Measurements from ENCODE around the gene MTCL1.

The MTCL1 gene

DNA sequence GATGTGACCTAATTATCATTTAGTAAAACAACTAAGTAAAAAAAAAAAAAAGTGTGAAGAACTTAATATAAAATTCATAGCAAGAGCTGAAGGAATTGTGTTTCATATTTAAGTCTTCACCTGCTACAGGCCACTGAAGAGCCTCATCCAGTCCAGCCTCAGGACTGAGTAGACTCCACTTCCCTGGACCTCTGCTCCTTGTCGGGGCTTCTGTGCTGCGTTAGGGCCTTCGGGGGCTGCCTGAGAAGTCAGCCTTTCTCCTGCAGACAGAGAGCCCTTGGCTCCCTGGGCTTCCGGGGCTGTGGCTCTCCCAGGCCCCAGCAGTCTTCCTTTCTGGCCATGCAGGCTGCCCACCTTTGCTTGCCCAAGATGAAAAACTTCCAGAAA lies 95.5 kb downstream of the MTCL1 start:
- peak overlapping the region; percentile 76 for H2BK120ac ChIP-seq (ENCODE audit: low read depth, low read length)
- peak overlapping the region; percentile 30 for H2BK5ac ChIP-seq (ENCODE audit: low read length)
- H2AK5ac ChIP-seq (ENCODE audit: low read length), result no peak overlapping the region
- peaks cover 18% of the 10 kb centered on the region for H3K4me1 ChIP-seq (ENCODE audit: control insufficient read depth, low read depth, low read length)
- no peaks in the 10 kb centered on the region for H3K36me3 ChIP-seq (ENCODE audit: control insufficient read depth, insufficient read depth, low read length)
- no peaks in the 10 kb centered on the region for H3K79me1 ChIP-seq (ENCODE audit: low read length)
- H4K5ac ChIP-seq (ENCODE audit: low read length), result no peak overlapping the region
- H2BK15ac ChIP-seq (replicated peaks; ENCODE audit: low read depth), result no peak overlapping the region
- no peak overlapping the region for H3K23ac ChIP-seq (ENCODE audit: low read length)
- peak overlapping the region; percentile 77 for H3K4ac ChIP-seq (ENCODE audit: low read depth, low read length)
- H3K9ac ChIP-seq (ENCODE audit: low read length), result peak overlapping the region; percentile 18
- H3K18ac ChIP-seq (ENCODE audit: low read length), result peak overlapping the region; percentile 25
- WGBS (ENCODE audit: extremely low coverage, insufficient coverage, low lambda C conversion rate), result no CpG with 5 or more reads among the region's 4 CpGs
- H3K4me3 ChIP-seq (ENCODE audit: low read length), result no peak overlapping the region
- H3K79me2 ChIP-seq (ENCODE audit: control insufficient read depth, insufficient read depth, low read length), result no peaks in the 10 kb centered on the region
- H3K27me3 ChIP-seq (ENCODE audit: insufficient read depth, low read length, poor library complexity), result no peaks in the 10 kb centered on the region
- no peak overlapping the region for H3K4me2 ChIP-seq (ENCODE audit: low read length)
- H3K56ac ChIP-seq (ENCODE audit: low read length), result peak overlapping the region; percentile 34
- peak overlapping the region; percentile 86 for H3K27ac ChIP-seq (ENCODE audit: low read depth, low read length)
- DNase-seq, result no peak
- no peak overlapping the region for H4K8ac ChIP-seq (ENCODE audit: low read depth, low read length)

GRCh38 chr18:8801263-8801901 lies 96.0 kb downstream of the MTCL1 start:
- H4K8ac ChIP-seq (ENCODE audit: low read depth, low read length), result no peak overlapping the region
- no peak overlapping the region for H4K5ac ChIP-seq (ENCODE audit: low read length)
- H3K79me2 ChIP-seq (ENCODE audit: control insufficient read depth, insufficient read depth, low read length), result no peaks in the 10 kb centered on the region
- no CpG with 5 or more reads among the region's 9 CpGs for WGBS (ENCODE audit: extremely low coverage, insufficient coverage, low lambda C conversion rate)
- H3K23ac ChIP-seq (ENCODE audit: low read length), result no peak overlapping the region
- H3K4me3 ChIP-seq (ENCODE audit: low read length), result no peak overlapping the region
- H3K36me3 ChIP-seq (ENCODE audit: control insufficient read depth, insufficient read depth, low read length), result no peaks in the 10 kb centered on the region
- peak overlapping the region; percentile 77 for H3K4ac ChIP-seq (ENCODE audit: low read depth, low read length)
- peak; percentile 49 for DNase-seq
- H3K18ac ChIP-seq (ENCODE audit: low read length), result peak overlapping the region; percentile 54
- H3K4me1 ChIP-seq (ENCODE audit: control insufficient read depth, low read depth, low read length), result peaks cover 14% of the 10 kb centered on the region
- peak overlapping the region; percentile 33 for H3K9ac ChIP-seq (ENCODE audit: low read length)
- no peak overlapping the region for H2BK15ac ChIP-seq (replicated peaks; ENCODE audit: low read depth)
- H2BK5ac ChIP-seq (ENCODE audit: low read length), result peak overlapping the region; percentile 71
- H3K4me2 ChIP-seq (ENCODE audit: low read length), result no peak overlapping the region
- H2AK5ac ChIP-seq (ENCODE audit: low read length), result peak overlapping the region; percentile 79
- peak overlapping the region; percentile 70 for H3K56ac ChIP-seq (ENCODE audit: low read length)
- H3K79me1 ChIP-seq (ENCODE audit: low read length), result no peaks in the 10 kb centered on the region
- peak overlapping the region; percentile 76 for H2BK120ac ChIP-seq (ENCODE audit: low read depth, low read length)
- H3K27me3 ChIP-seq (ENCODE audit: insufficient read depth, low read length, poor library complexity), result no peaks in the 10 kb centered on the region
- H3K27ac ChIP-seq (ENCODE audit: low read depth, low read length), result peak overlapping the region; percentile 86

GRCh38 chr18:8802017-8802672 lies 96.8 kb downstream of the MTCL1 start:
- H4K8ac ChIP-seq (ENCODE audit: low read depth, low read length), result no peak overlapping the region
- H2BK15ac ChIP-seq (replicated peaks; ENCODE audit: low read depth), result no peak overlapping the region
- H3K23ac ChIP-seq (ENCODE audit: low read length), result no peak overlapping the region
- H4K5ac ChIP-seq (ENCODE audit: low read length), result no peak overlapping the region
- peak overlapping the region; percentile 30 for H3K56ac ChIP-seq (ENCODE audit: low read length)
- no peaks in the 10 kb centered on the region for H3K36me3 ChIP-seq (ENCODE audit: control insufficient read depth, insufficient read depth, low read length)
- no CpG with 5 or more reads among the region's 6 CpGs for WGBS (ENCODE audit: extremely low coverage, insufficient coverage, low lambda C conversion rate)
- H3K27ac ChIP-seq (ENCODE audit: low read depth, low read length), result peak overlapping the region; percentile 86
- H3K27me3 ChIP-seq (ENCODE audit: insufficient read depth, low read length, poor library complexity), result no peaks in the 10 kb centered on the region
- H2BK120ac ChIP-seq (ENCODE audit: low read depth, low read length), result peak overlapping the region; percentile 22
- H3K79me2 ChIP-seq (ENCODE audit: control insufficient read depth, insufficient read depth, low read length), result no peaks in the 10 kb centered on the region
- no peak overlapping the region for H3K4ac ChIP-seq (ENCODE audit: low read depth, low read length)
- H3K4me1 ChIP-seq (ENCODE audit: control insufficient read depth, low read depth, low read length), result peaks cover 14% of the 10 kb centered on the region
- H2BK5ac ChIP-seq (ENCODE audit: low read length), result no peak overlapping the region
- peak overlapping the region; percentile 68 for H3K18ac ChIP-seq (ENCODE audit: low read length)
- no peak overlapping the region for H3K9ac ChIP-seq (ENCODE audit: low read length)
- no peaks in the 10 kb centered on the region for H3K79me1 ChIP-seq (ENCODE audit: low read length)
- H2AK5ac ChIP-seq (ENCODE audit: low read length), result no peak overlapping the region
- no peak overlapping the region for H3K4me2 ChIP-seq (ENCODE audit: low read length)
- H3K4me3 ChIP-seq (ENCODE audit: low read length), result no peak overlapping the region
- peak; percentile 56 for DNase-seq

GRCh38 chr18:8803063-8803795 lies 97.9 kb downstream of the MTCL1 start:
- Histone ChIP-seq H3K9ac (ENCODE audit: low read length) (no peak overlapping the region), H3K79me2 (ENCODE audit: control insufficient read depth, insufficient read depth, low read length) (no peaks in the 10 kb centered on the region), H2BK120ac (ENCODE audit: low read depth, low read length) (no peak overlapping the region), H3K18ac (ENCODE audit: low read length) (no peak overlapping the region), H4K5ac (ENCODE audit: low read length) (no peak overlapping the region), H3K4me1 (ENCODE audit: control insufficient read depth, low read depth, low read length) (peaks cover 14% of the 10 kb centered on the region), H3K4me3 (ENCODE audit: low read length) (no peak overlapping the region), H3K56ac (ENCODE audit: low read length) (no peak overlapping the region), H3K27me3 (ENCODE audit: insufficient read depth, low read length, poor library complexity) (no peaks in the 10 kb centered on the region), H4K8ac (ENCODE audit: low read depth, low read length) (no peak overlapping the region), H3K4ac (ENCODE audit: low read depth, low read length) (no peak overlapping the region), H3K4me2 (ENCODE audit: low read length) (no peak overlapping the region), H3K79me1 (ENCODE audit: low read length) (no peaks in the 10 kb centered on the region), H3K27ac (ENCODE audit: low read depth, low read length) (no peak overlapping the region), H2BK15ac (replicated peaks; ENCODE audit: low read depth) (no peak overlapping the region), H2AK5ac (ENCODE audit: low read length) (no peak overlapping the region), H3K23ac (ENCODE audit: low read length) (no peak overlapping the region), H2BK5ac (ENCODE audit: low read length) (no peak overlapping the region), H3K36me3 (ENCODE audit: control insufficient read depth, insufficient read depth, low read length) (no peaks in the 10 kb centered on the region)
- no CpG with 5 or more reads among the region's 8 CpGs for WGBS (ENCODE audit: extremely low coverage, insufficient coverage, low lambda C conversion rate)
- peak; percentile 60 for DNase-seq

DNA sequence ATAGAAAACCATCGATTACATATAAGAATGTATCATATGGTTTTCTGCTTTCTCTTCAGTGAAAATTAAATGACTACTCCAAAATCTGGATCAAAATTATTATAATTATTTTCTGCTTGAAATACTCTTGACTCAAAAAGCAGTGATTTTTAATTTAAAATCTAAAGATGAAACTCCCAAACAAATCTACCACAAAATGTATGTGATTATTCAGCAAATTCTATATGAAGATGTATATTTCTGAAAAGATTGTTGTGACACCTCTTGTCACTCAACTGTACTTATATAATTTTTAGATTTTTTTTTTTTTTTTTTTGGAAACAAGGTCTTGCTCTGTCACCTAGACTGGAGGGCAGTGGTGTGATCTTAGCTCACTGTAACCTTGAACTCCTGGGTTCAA lies 98.6 kb downstream of the MTCL1 start:
- peaks cover 14% of the 10 kb centered on the region for H3K4me1 ChIP-seq (ENCODE audit: control insufficient read depth, low read depth, low read length)
- no peak overlapping the region for H2BK5ac ChIP-seq (ENCODE audit: low read length)
- no peak overlapping the region for H2BK15ac ChIP-seq (replicated peaks; ENCODE audit: low read depth)
- H2BK120ac ChIP-seq (ENCODE audit: low read depth, low read length), result no peak overlapping the region
- H3K4ac ChIP-seq (ENCODE audit: low read depth, low read length), result no peak overlapping the region
- WGBS (ENCODE audit: extremely low coverage, insufficient coverage, low lambda C conversion rate), result no CpG with 5 or more reads among the region's 1 CpG
- no peak overlapping the region for H4K5ac ChIP-seq (ENCODE audit: low read length)
- no peak overlapping the region for H3K4me2 ChIP-seq (ENCODE audit: low read length)
- DNase-seq, result no peak
- H3K23ac ChIP-seq (ENCODE audit: low read length), result no peak overlapping the region
- no peak overlapping the region for H3K4me3 ChIP-seq (ENCODE audit: low read length)
- H3K36me3 ChIP-seq (ENCODE audit: control insufficient read depth, insufficient read depth, low read length), result no peaks in the 10 kb centered on the region
- no peak overlapping the region for H3K18ac ChIP-seq (ENCODE audit: low read length)
- no peak overlapping the region for H3K27ac ChIP-seq (ENCODE audit: low read depth, low read length)
- H4K8ac ChIP-seq (ENCODE audit: low read depth, low read length), result no peak overlapping the region
- H3K9ac ChIP-seq (ENCODE audit: low read length), result no peak overlapping the region
- no peak overlapping the region for H3K56ac ChIP-seq (ENCODE audit: low read length)
- H3K79me1 ChIP-seq (ENCODE audit: low read length), result no peaks in the 10 kb centered on the region
- no peak overlapping the region for H2AK5ac ChIP-seq (ENCODE audit: low read length)
- H3K27me3 ChIP-seq (ENCODE audit: insufficient read depth, low read length, poor library complexity), result no peaks in the 10 kb centered on the region
- no peaks in the 10 kb centered on the region for H3K79me2 ChIP-seq (ENCODE audit: control insufficient read depth, insufficient read depth, low read length)

All from mesendoderm (in vitro differentiated cells).